ENCODE data around the gene YY1. TPM values are rescaled to one million over a fixed set of nuclear protein-coding genes. Genes with fewer than 3 reads are reported as not detected.

YY1 gene
- total and polyA plus RNA-seq, 2 of the 8 experiments (the other 6 are each of a cell fraction or from before 2014, with no cell fraction given): 26.4 to 106 TPM

DNA sequence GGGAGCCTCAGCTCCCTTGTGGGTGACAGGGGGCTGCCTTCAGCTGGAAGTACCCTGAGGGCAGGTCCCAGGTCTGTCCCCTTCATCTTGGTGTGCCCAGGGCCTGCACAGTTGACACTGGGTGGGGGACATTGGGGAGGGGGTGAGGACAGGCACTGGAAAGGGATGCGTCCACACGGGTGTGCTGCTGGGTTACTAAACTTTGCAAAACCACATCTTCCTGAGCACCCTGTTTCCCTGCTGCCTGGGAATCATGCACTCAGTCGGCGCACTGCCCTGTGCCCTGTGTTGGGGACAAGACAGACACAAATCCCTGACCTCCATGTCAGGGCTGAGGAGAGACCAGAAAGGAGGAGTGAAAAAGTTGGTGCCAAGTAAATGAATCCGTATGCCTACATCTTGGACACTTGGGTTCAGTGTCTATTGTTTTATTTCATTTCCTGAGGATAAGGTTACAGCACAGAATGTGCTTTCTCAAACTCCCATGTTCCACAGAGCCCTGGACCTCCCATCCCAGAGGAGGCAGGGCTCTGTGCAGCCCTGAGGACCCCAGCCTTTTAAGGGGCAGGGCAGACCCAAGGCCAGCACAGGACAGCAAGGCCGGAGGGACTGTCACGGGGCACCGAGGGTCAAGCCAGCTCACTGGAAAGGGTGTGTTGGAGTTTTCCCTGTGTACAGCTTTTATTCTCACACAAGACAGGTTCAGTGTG is 70.2 kb downstream of the YY1 start:
- Histone ChIP-seq H4K91ac (replicated peaks; ENCODE audit: insufficient read length, low read length) (no peak overlapping the region), H3K4me2 (ENCODE audit: insufficient read depth in 1 of 2, low read depth in 2 of 2, low read length in 2 of 2) (no peak overlapping the region), H4K8ac (ENCODE audit: extremely low read depth, insufficient read depth, low read length) (no peak overlapping the region), H3K27ac (ENCODE audit: low read depth, low read length) (no peak overlapping the region), H4K5ac (ENCODE audit: insufficient read length, low read depth, low read length) (no peak overlapping the region), H3K14ac (ENCODE audit: insufficient read length) (no peak overlapping the region), H3K4me3 (ENCODE audit: extremely low read depth in 1 of 4, insufficient read depth in 2 of 4, low read depth in 3 of 4, low read length in 4 of 4) (no peak overlapping the region), H2BK5ac (ENCODE audit: low read depth, low read length) (no peak overlapping the region), H3K27me3 (replicated peaks in 1 of 4; ENCODE audit: control insufficient read depth in 3 of 4, extremely low read depth in 1 of 4, insufficient read depth in 3 of 4, low read length in 3 of 4) (no peaks in the 10 kb centered on the region; a peak in 1 of 7 replicates), H2BK12ac (ENCODE audit: low read depth, low read length) (no peak overlapping the region), H2BK15ac (ENCODE audit: low read length) (no peak overlapping the region), H3K79me2 (ENCODE audit: control insufficient read depth in 1 of 2, insufficient read depth in 2 of 2, low read length in 2 of 2) (peaks cover 0 to 10% of the 10 kb centered on the region in 2 experiments; a peak in 3 of 4 replicates), H3K79me1 (ENCODE audit: low read depth, low read length) (peaks cover 4% of the 10 kb centered on the region), H2AK5ac (ENCODE audit: low read depth, low read length) (no peak overlapping the region), H3K9me3 (ENCODE audit: insufficient read depth in 2 of 2, low read depth in 1 of 2, low read length in 1 of 2) (no peaks in the 10 kb centered on the region), H3K9ac (replicated peaks in 1 of 4; ENCODE audit: extremely low read depth in 1 of 4, low read depth in 3 of 4, low read length in 3 of 4) (no peak overlapping the region), H2AFZ (ENCODE audit: low read length) (no peak overlapping the region), H3K18ac (ENCODE audit: extremely low read depth, low read length) (no peak overlapping the region), H3K23ac (ENCODE audit: insufficient read length) (no peak overlapping the region), H2BK120ac (replicated peaks; ENCODE audit: low read depth, low read length) (no peak overlapping the region), H4K20me1 (replicated peaks in 1 of 2; ENCODE audit: control insufficient read depth in 1 of 2, insufficient read depth in 2 of 2, low read length in 2 of 2) (peaks cover 6 to 13% of the 10 kb centered on the region in 2 experiments), H3K36me3 (ENCODE audit: control insufficient read depth in 2 of 4, insufficient read depth in 4 of 4, low read length in 3 of 4) (no peaks in the 10 kb centered on the region), H3K4me1 (replicated peaks in 1 of 4; ENCODE audit: control insufficient read depth in 3 of 4, insufficient read depth in 4 of 4, low read length in 3 of 4) (peaks cover 0 to 20% (median 13%) of the 10 kb centered on the region in 4 experiments; a peak in 6 of 7 replicates), H3K4ac (replicated peaks; ENCODE audit: insufficient read length, low read depth, low read length) (no peak overlapping the region), H3K23me2 (ENCODE audit: low read depth, low read length) (peaks cover 18% of the 10 kb centered on the region; the same call in 1 of the 2 replicates), H2BK20ac (ENCODE audit: low read length) (no peak overlapping the region), H3K56ac (replicated peaks; ENCODE audit: insufficient read length, low read depth, low read length) (no peak overlapping the region)
- DNase-seq (ENCODE audit: low read depth in 1 of 2, low spot score in 2 of 2): no peak
- no peak for FAIRE-seq
- ChIA-PET CTCF (ENCODE audit: partially characterized antibody) (interaction anchor here (0.5 to 3.0 kb wide), 8 partner anchors 9 to 108 kb away, joined by 3 to 13 read pairs (median 6); no protein-coding TSS in a partner anchor), POLR2A (ENCODE audit: partially characterized antibody) (interaction anchor here (1.1 to 2.1 kb wide), 10 partner anchors 8 to 66 kb away, joined by 3 to 6 read pairs (median 4); a partner anchor contains a TSS)
- 89% methylated on average over 8 of the region's 8 CpGs; no CpG with 5 or more reads in 1 of the 2 experiments for WGBS, 2 experiments (ENCODE audit: extremely low coverage in 1 of 2, insufficient coverage in 1 of 2, insufficient read length in 1 of 2, insufficient replicate concordance in 2 of 2, low coverage in 1 of 2, low lambda C conversion rate in 2 of 2, missing lambda C conversion rate in 1 of 2)
- no peak for TF ChIP-seq KDM1A (IDR thresholded peaks at IDR 0.05; ENCODE audit: borderline replicate concordance, low read length)
- no peak for TF ChIP-seq JUN (IDR thresholded peaks at IDR 0.05; ENCODE audit: low read depth, low read length)
- no peak for TF ChIP-seq TAF7 (optimal IDR thresholded peaks at IDR 0.05; ENCODE audit: borderline replicate concordance, low read depth, low read length)
